WTC11 (cell line): ENCODE data around the gene CLCC1. TPM values are rescaled to one million over a fixed set of nuclear protein-coding genes. Genes with fewer than 3 reads are reported as not detected.
"Not testable (repeated sequence)": the region's sequence is repeated elsewhere in the genome, so short reads cannot be mapped to it uniquely, and the experiment has no call there.

Source experiments
- ATAC-seq: fragments of 200-7000 bp; cut with Tn5 transposase; 2 replicates; pipeline ENCODE4 v1.10.0; 2021; ENCODE audit warnings: mild to moderate bottlenecking, moderate library complexity
- CTCF ChIA-PET: fragments of 300-600 bp; sonication (Branson Sonifier 250); formaldehyde crosslinking; loops from one replicate; lab custom pipeline; 2021; ENCODE audit warnings: antibody characterized with exemption; lab: Charles Lee
- POLR2A ChIA-PET: fragments of 350-600 bp; sonication (Branson Sonifier 250); formaldehyde crosslinking; loops from one replicate; lab custom pipeline; 2021; ENCODE audit warnings: antibody characterized with exemption; lab: Charles Lee
- DNase-seq: peaks from one replicate; pipeline ENCODE4 v3.0.0; 2021; ENCODE audit warnings: low spot score
- H3K27ac Mint-ChIP-seq: 2 replicates; pipeline ENCODE4 v1.8.0; 2021; ENCODE audit warnings: mixed read lengths
- H3K27me3 Mint-ChIP-seq: 2 replicates; pipeline ENCODE4 v1.8.0; 2021; ENCODE audit warnings: low read depth, mild to moderate bottlenecking, moderate library complexity, mixed read lengths
- H3K36me3 Mint-ChIP-seq: 2 replicates; pipeline ENCODE4 v1.8.0; 2021; ENCODE audit warnings: mixed read lengths
- H3K4me1 Mint-ChIP-seq: 2 replicates; pipeline ENCODE4 v1.8.0; 2022; ENCODE audit warnings: mixed read lengths
- H3K4me3 Mint-ChIP-seq: 2 replicates; pipeline ENCODE4 v1.8.0; 2021; ENCODE audit warnings: mild to moderate bottlenecking, moderate library complexity, mixed read lengths
- H3K9me3 Mint-ChIP-seq: 2 replicates; pipeline ENCODE4 v1.8.0; 2021; ENCODE audit warnings: mixed read lengths
- ATF1 ChIP-seq: sonication (generic); formaldehyde crosslinking; IDR thresholded peaks from 2 replicates; pipeline ENCODE4 v1.8.1; 2023; ENCODE audit warnings: mild to moderate bottlenecking, moderate library complexity, missing genetic modification reagents
- EMX1 ChIP-seq: fragments of 250-450 bp; sonication (Bioruptor Pico); IDR thresholded peaks from 2 replicates; pipeline ENCODE4 v1.8.0; 2021; ENCODE audit warnings: mild to moderate bottlenecking
- FOXP1 ChIP-seq: sonication (generic); formaldehyde crosslinking; IDR thresholded peaks from 2 replicates; pipeline ENCODE4 v1.8.0; 2022; ENCODE audit warnings: missing genetic modification reagents, mild to moderate bottlenecking, moderate library complexity, borderline replicate concordance
- GRHL2 ChIP-seq: fragments of 250-450 bp; sonication (Bioruptor Pico); IDR thresholded peaks from 2 replicates; pipeline ENCODE4 v1.8.0; 2022; ENCODE audit warnings: mild to moderate bottlenecking, moderate library complexity; ENCODE audit not compliant: insufficient replicate concordance, severe bottlenecking
- NFATC4 ChIP-seq: fragments of 250-450 bp; sonication (Bioruptor Pico); IDR thresholded peaks from 2 replicates; pipeline ENCODE4 v1.9.0; 2021; ENCODE audit warnings: mild to moderate bottlenecking
- NFE2L1 ChIP-seq: sonication (generic); formaldehyde crosslinking; IDR thresholded peaks from 2 replicates; pipeline ENCODE4 v1.8.1; 2023; ENCODE audit warnings: missing genetic modification reagents
- NFYB ChIP-seq: sonication (generic); formaldehyde crosslinking; conservative IDR thresholded peaks from 2 replicates; pipeline ENCODE4 v1.8.0; 2022; ENCODE audit warnings: low read depth, missing genetic modification reagents
- PRDM15 ChIP-seq: sonication (generic); formaldehyde crosslinking; IDR thresholded peaks from 2 replicates; pipeline ENCODE4 v1.8.0; 2022; ENCODE audit warnings: missing genetic modification reagents
- PRRX2 ChIP-seq: fragments of 250-450 bp; sonication (Bioruptor Pico); IDR thresholded peaks from 2 replicates; pipeline ENCODE4 v1.8.0; 2021; ENCODE audit warnings: mild to moderate bottlenecking
- SMAD4 ChIP-seq: sonication (generic); formaldehyde crosslinking; IDR thresholded peaks from 2 replicates; pipeline ENCODE4 v1.8.0; 2022; ENCODE audit warnings: mild to moderate bottlenecking, missing genetic modification reagents
- TCF7 ChIP-seq: sonication (generic); formaldehyde crosslinking; IDR thresholded peaks from 2 replicates; pipeline ENCODE4 v1.8.0; 2022; ENCODE audit warnings: mild to moderate bottlenecking, low read depth, missing genetic modification reagents, moderate library complexity
- USF2 ChIP-seq: sonication (generic); formaldehyde crosslinking; IDR thresholded peaks from 2 replicates; pipeline ENCODE4 v1.8.1; 2023; ENCODE audit warnings: mild to moderate bottlenecking, missing genetic modification reagents, moderate library complexity
- ZMAT4 ChIP-seq: fragments of 250-450 bp; sonication (Bioruptor Pico); IDR thresholded peaks from 2 replicates; pipeline ENCODE4 v1.9.0; 2021; ENCODE audit warnings: mild to moderate bottlenecking
- ZNF121 ChIP-seq: sonication (generic); formaldehyde crosslinking; IDR thresholded peaks from 2 replicates; pipeline ENCODE4 v1.8.0; 2023; ENCODE audit warnings: missing genetic modification reagents
- ZNF138 ChIP-seq: sonication (generic); formaldehyde crosslinking; conservative IDR thresholded peaks from 2 replicates; pipeline ENCODE4 v1.8.1; 2022; ENCODE audit warnings: mild to moderate bottlenecking, moderate library complexity, missing genetic modification reagents
- ZNF423 ChIP-seq: fragments of 250-450 bp; sonication (Bioruptor Pico); IDR thresholded peaks from 2 replicates; pipeline ENCODE4 v2.1.2; 2022; ENCODE audit warnings: mild to moderate bottlenecking, moderate library complexity
- ZNF671 ChIP-seq: fragments of 250-450 bp; sonication (Bioruptor Pico); IDR thresholded peaks from 2 replicates; pipeline ENCODE4 v1.8.0; 2021; ENCODE audit warnings: mild to moderate bottlenecking
- total RNA-seq: library from RNA; stranded (reverse); gene quantifications from 3 replicates; pipeline ENCODE4 v1.2.3, GENCODE V29; 2021
- TF ChIP-seq, protein P1 (sequence below): fragments of 250-450 bp; sonication (Bioruptor Pico); conservative IDR thresholded peaks from 2 replicates; pipeline ENCODE4 v1.9.0; 2021; ENCODE audit warnings: mild to moderate bottlenecking
- TF ChIP-seq, protein P2 (sequence below): sonication (generic); formaldehyde crosslinking; IDR thresholded peaks from 2 replicates; pipeline ENCODE4 v1.8.1; 2023; ENCODE audit warnings: mild to moderate bottlenecking, moderate library complexity, missing genetic modification reagents
- TF ChIP-seq, protein P3 (sequence below): fragments of 250-450 bp; sonication (Bioruptor Pico); IDR thresholded peaks from 2 replicates; pipeline ENCODE4 v1.9.0; 2021; ENCODE audit warnings: mild to moderate bottlenecking

The CLCC1 gene
- total RNA-seq, 1 experiment from 2014 or later, result 25.1 TPM

- TF ChIP-seq ZMAT4 (CRISPR knock-in tag), result no peak
- TF ChIP-seq EMX1 (CRISPR knock-in tag), result no peak
- no peak for TF ChIP-seq SMAD4 (CRISPR knock-in tag)
Observed at GRCh38 chr1:109011335-109011734, 48.1 kb upstream of the CLCC1 start (continued).

DNA sequence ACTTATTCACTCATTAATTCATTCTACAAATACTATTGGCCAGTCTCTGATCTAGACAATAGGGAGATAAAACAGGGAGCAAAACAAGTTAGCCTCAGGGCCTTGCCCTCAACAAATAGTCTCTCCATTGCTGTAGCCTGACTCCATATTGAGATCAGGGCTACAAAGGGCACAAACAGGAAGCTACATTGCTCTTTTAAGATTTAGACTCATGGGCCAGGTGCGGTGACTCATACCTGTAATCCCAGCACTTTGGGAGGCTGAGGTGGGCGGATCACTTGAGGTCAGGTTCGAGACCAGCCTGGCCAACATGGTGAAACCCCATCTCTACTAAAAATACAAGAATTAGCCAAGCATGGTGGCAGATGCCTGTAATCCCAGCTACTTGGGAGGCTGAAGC, 33.3 kb upstream of the CLCC1 start:
- H3K27ac Mint-ChIP-seq, CTCF ChIA-PET, H3K27me3 Mint-ChIP-seq, ATAC-seq, H3K4me1 Mint-ChIP-seq, DNase-seq, POLR2A ChIA-PET, H3K4me3 Mint-ChIP-seq: not testable (repeated sequence)
- H3K36me3 Mint-ChIP-seq, result peaks cover 19% of the 10 kb centered on the region
- H3K9me3 Mint-ChIP-seq, result peaks cover 10% of the 10 kb centered on the region

- Mint-ChIP-seq H3K36me3 (peaks cover 24% of the 10 kb centered on the region), H3K9me3 (peaks cover 10% of the 10 kb centered on the region; the same call in 1 of the 2 replicates), H3K4me1 (peaks cover 13% of the 10 kb centered on the region), H3K27me3 (no peaks in the 10 kb centered on the region), H3K4me3 (no peak overlapping the region), H3K27ac (no peak overlapping the region)
- TF ChIP-seq, protein P1, sequence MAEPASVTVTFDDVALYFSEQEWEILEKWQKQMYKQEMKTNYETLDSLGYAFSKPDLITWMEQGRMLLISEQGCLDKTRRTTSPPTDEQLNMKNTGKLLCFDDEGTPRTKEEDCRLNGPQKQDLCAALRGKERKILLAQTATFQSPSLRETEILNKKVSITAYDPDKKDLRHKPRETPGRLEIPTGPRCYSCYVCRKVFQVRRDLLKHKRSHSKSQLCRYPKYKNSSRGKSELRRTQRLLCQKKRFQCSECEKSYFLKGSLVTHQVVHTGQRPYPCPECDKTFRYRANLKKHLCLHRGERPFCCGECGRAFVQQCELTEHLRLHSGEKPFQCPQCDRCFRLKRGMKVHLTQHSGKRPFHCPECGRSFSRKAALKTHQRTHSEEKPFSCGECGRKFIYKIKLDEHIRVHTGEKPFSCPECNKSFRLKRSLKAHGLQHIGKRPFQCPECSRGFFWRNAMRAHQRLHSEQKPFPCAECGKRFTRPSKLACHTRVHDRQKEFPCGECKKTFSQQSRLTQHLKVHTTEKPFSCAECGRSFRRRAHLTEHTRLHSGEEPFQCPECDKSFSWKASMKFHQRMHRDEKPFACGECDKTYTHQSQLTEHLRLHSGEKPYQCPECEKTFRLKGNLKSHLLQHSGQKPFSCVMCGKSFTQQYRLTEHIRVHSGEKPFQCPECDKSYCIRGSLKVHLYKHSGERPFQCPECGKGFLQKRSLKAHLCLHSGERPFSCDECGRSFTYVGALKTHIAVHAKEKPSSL (CRISPR knock-in tag), result no peak
- TF ChIP-seq NFATC4 (CRISPR knock-in tag) (no peak), ZNF121 (CRISPR knock-in tag) (no peak), PRRX2 (CRISPR knock-in tag) (no peak), ZNF423 (CRISPR knock-in tag) (no peak), ZNF671 (CRISPR knock-in tag) (no peak), GRHL2 (no peak), ATF1 (CRISPR knock-in tag) (no peak), TCF7 (CRISPR knock-in tag) (no peak), NFE2L1 (CRISPR knock-in tag) (no peak), PRDM15 (CRISPR knock-in tag) (no peak), ZNF138 (CRISPR knock-in tag) (no peak), NFYB (no peak), FOXP1 (no peak), USF2 (CRISPR knock-in tag) (no peak), EMX1 (CRISPR knock-in tag) (no peak)
- TF ChIP-seq, protein P2, sequence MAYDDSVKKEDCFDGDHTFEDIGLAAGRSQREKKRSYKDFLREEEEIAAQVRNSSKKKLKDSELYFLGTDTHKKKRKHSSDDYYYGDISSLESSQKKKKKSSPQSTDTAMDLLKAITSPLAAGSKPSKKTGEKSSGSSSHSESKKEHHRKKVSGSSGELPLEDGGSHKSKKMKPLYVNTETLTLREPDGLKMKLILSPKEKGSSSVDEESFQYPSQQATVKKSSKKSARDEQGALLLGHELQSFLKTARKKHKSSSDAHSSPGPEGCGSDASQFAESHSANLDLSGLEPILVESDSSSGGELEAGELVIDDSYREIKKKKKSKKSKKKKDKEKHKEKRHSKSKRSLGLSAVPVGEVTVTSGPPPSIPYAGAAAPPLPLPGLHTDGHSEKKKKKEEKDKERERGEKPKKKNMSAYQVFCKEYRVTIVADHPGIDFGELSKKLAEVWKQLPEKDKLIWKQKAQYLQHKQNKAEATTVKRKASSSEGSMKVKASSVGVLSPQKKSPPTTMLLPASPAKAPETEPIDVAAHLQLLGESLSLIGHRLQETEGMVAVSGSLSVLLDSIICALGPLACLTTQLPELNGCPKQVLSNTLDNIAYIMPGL (CRISPR knock-in tag), result no peak
- TF ChIP-seq, protein P3, sequence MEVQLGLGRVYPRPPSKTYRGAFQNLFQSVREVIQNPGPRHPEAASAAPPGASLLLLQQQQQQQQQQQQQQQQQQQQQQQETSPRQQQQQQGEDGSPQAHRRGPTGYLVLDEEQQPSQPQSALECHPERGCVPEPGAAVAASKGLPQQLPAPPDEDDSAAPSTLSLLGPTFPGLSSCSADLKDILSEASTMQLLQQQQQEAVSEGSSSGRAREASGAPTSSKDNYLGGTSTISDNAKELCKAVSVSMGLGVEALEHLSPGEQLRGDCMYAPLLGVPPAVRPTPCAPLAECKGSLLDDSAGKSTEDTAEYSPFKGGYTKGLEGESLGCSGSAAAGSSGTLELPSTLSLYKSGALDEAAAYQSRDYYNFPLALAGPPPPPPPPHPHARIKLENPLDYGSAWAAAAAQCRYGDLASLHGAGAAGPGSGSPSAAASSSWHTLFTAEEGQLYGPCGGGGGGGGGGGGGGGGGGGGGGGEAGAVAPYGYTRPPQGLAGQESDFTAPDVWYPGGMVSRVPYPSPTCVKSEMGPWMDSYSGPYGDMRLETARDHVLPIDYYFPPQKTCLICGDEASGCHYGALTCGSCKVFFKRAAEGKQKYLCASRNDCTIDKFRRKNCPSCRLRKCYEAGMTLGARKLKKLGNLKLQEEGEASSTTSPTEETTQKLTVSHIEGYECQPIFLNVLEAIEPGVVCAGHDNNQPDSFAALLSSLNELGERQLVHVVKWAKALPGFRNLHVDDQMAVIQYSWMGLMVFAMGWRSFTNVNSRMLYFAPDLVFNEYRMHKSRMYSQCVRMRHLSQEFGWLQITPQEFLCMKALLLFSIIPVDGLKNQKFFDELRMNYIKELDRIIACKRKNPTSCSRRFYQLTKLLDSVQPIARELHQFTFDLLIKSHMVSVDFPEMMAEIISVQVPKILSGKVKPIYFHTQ (CRISPR knock-in tag), result no peak
- POLR2A ChIA-PET, result no interaction called here
- DNase-seq (no peak), ATAC-seq (no peak)
- CTCF ChIA-PET, result no interaction called here
Observed at GRCh38 chr1:108983114-108983513, 19.8 kb upstream of the CLCC1 start.
